GM12873 (cell line): ENCODE results near the gene MIB1.

ENCODE experiments used
- CTCF ChIP-seq: IDR thresholded peaks from 2 replicates; pipeline ENCODE4 v1.5.1; 2012; ENCODE audit warnings: low read depth, mild to moderate bottlenecking, moderate library complexity, low read length, control low read depth; ENCODE audit not compliant: insufficient read depth; ENCODE audit errors: missing control alignments

The MIB1 gene

GRCh38 chr18:21747764-21748693 lies 7.4 kb downstream of the MIB1 start:
- TF ChIP-seq CTCF: no peak

GRCh38 chr18:21757833-21758232 lies 17.2 kb downstream of the MIB1 start:
- no peak for TF ChIP-seq CTCF

GRCh38 chr18:21759836-21760235 lies 19.2 kb downstream of the MIB1 start:
- TF ChIP-seq CTCF: no peak

- TF ChIP-seq CTCF: no peak
Measured at GRCh38 chr18:21760321-21760720, 19.7 kb downstream of the MIB1 start.

- no peak for TF ChIP-seq CTCF
Measured at GRCh38 chr18:21761471-21762115, 21.0 kb downstream of the MIB1 start.

GRCh38 chr18:21762181-21762772 lies 21.7 kb downstream of the MIB1 start:
- TF ChIP-seq CTCF: no peak
